Activated T-cell treated with anti-CD3 and anti-CD28 coated beads, Interleukin-2, amount 50 U/mL, for 24 hours (primary cell): ENCODE data around the gene LMF1.

Experiments
- DNase-seq: peaks from one replicate; pipeline ENCODE4 v3.0.0-alpha.2; 2020
- H3K27ac Mint-ChIP-seq: 2 replicates; pipeline ENCODE4 v1.8.0; 2020; ENCODE audit warnings: mild to moderate bottlenecking, mixed read lengths
- H3K27me3 Mint-ChIP-seq: 2 replicates; pipeline ENCODE4 v1.8.0; 2020; ENCODE audit warnings: mixed read lengths
- H3K36me3 Mint-ChIP-seq: 2 replicates; pipeline ENCODE4 v1.8.0; 2020; ENCODE audit warnings: low read depth, mixed read lengths
- H3K4me1 Mint-ChIP-seq: 2 replicates; pipeline ENCODE4 v1.8.0; 2020; ENCODE audit warnings: low read depth, mixed read lengths
- H3K4me3 Mint-ChIP-seq: 2 replicates; pipeline ENCODE4 v1.8.0; 2020; ENCODE audit warnings: mild to moderate bottlenecking, moderate library complexity, mixed read lengths
- H3K9me3 Mint-ChIP-seq: 2 replicates; pipeline ENCODE4 v1.8.0; 2020; ENCODE audit warnings: mixed read lengths

LMF1 gene

DNA sequence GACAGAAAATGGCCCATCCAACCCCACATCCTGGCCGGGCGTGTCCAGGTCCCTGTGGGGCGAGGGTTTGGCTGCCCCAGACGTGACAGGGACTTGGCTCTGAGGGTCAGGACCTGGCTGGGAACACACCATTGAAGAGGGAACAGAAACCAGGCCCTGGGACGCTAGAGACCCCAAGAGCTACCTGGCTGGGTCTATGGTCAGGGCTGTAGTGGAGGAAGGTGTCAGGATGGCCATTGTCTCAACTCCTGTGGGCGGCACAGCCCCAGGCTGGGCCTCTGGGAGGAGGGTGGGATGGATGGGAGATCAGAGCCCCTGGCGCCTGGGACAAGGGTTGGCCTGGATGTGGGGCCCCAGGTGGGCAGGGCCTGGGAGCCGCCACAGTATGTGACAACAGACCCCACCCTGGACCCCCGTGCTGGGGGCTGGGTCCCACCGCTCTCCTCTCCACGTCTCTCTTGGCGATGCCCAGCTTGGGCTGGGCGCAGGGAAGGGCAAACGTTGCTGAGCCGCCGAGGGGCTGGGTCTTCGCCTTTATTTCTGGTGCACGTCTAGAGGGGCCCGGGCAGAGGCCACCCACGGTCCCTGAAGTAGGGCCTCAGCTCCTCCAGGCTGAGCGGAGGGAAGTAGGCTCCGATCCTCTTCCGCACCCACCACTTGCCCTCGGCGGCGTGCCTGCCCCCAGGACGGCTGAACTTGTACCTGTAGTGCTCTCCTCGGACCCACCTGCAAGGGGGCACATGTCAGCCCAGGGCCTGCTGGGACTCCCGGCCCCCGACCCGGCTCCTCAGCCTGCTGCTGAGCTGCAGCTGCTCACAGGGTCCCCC, 116.6 kb downstream of the LMF1 start:
- no peak overlapping the region for H3K4me3 Mint-ChIP-seq
- H3K4me1 Mint-ChIP-seq: no peaks in the 10 kb centered on the region
- DNase-seq: no peak
- H3K9me3 Mint-ChIP-seq: peaks cover 6% of the 10 kb centered on the region
- peaks cover 3% of the 10 kb centered on the region for H3K36me3 Mint-ChIP-seq
- H3K27me3 Mint-ChIP-seq: no peaks in the 10 kb centered on the region
- H3K27ac Mint-ChIP-seq: no peak overlapping the region

DNA sequence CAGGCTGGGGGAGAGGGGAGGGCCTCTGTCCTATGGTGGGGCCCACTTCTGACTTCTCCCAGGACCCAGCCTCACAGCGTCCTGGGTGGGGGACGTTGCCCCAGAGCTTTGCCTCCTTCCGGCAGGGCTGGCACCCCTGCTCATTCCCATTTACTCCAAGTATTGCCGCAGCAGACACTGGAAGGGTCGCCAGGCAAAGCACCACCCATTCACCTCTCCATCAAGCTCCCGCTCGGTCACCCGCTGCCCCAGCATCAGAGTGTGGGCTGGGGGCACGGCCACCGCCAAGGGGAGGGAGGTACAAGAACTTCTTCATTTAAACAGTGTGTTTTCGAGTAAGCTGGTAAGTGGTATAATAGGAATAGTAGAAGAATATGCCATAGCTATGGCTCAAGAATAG, 117.5 kb downstream of the LMF1 start:
- no peak overlapping the region for H3K27ac Mint-ChIP-seq
- H3K36me3 Mint-ChIP-seq: peaks cover 3% of the 10 kb centered on the region
- no peak for DNase-seq
- no peak overlapping the region for H3K4me3 Mint-ChIP-seq
- H3K27me3 Mint-ChIP-seq: no peaks in the 10 kb centered on the region
- peaks cover 6% of the 10 kb centered on the region for H3K9me3 Mint-ChIP-seq
- no peaks in the 10 kb centered on the region for H3K4me1 Mint-ChIP-seq

DNA sequence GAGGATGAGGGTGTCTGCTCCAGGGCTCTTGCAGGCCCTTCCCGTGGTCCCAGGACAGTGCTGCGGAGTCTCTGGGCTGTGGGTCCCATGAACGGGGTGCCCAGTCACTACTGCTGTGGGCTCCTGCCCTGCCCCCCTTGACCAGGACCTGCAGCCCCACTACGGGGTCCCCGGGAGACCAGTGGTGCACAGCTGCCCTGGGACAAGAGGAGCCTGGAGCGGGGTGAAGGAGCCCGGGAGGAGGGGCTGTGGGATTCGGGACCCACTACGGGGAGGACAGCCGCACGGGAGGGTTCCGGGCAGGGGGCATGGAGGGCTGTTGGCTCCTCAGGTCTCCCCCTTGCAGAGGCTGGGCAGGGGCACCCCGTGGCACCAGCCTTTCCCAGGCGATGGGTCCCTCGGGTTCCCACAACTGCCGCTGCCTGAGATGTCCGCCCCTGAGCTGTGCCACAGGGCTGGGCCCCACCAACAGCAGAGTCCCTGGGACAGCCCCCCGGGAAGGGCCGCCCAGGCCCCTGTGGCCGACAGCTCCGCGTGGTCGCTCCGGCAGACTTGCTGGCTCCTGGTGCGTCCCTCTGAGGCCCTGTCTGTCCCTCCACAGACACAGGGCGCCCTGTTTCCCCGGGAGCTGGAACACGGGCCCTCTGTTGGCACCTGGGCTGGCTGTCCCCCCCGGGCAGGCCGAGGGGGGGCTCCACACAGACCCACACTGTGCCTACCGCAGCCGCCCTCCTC, 118.2 kb downstream of the LMF1 start:
- peaks cover 6% of the 10 kb centered on the region for H3K9me3 Mint-ChIP-seq
- peaks cover 3% of the 10 kb centered on the region for H3K36me3 Mint-ChIP-seq
- no peaks in the 10 kb centered on the region for H3K27me3 Mint-ChIP-seq
- H3K4me1 Mint-ChIP-seq: no peaks in the 10 kb centered on the region
- no peak overlapping the region for H3K4me3 Mint-ChIP-seq
- H3K27ac Mint-ChIP-seq: no peak overlapping the region
- DNase-seq: no peak

DNA sequence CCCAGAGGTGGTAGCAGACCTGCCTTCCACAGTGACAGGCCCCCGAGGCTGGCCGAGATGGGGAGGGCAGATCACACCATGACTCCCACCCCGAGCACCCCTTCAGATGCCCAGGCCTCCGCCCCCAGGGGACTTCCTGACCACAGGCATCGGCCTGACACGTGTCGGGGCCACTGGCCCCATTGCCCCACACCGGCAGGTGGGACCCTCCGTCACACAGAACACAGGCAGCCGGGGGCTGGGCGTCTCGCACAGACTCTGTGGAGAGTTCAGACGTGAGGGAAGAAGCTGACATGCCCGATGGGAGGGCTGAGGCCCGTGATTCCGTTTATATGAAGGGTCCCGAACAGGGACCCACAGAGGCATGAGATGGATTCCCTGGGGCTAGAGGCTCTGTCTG, 118.9 kb downstream of the LMF1 start:
- peaks cover under 1% of the 10 kb centered on the region for H3K36me3 Mint-ChIP-seq
- H3K27ac Mint-ChIP-seq: no peak overlapping the region
- DNase-seq: no peak
- no peaks in the 10 kb centered on the region for H3K27me3 Mint-ChIP-seq
- H3K4me1 Mint-ChIP-seq: no peaks in the 10 kb centered on the region
- no peak overlapping the region for H3K4me3 Mint-ChIP-seq
- peaks cover 6% of the 10 kb centered on the region for H3K9me3 Mint-ChIP-seq

DNA sequence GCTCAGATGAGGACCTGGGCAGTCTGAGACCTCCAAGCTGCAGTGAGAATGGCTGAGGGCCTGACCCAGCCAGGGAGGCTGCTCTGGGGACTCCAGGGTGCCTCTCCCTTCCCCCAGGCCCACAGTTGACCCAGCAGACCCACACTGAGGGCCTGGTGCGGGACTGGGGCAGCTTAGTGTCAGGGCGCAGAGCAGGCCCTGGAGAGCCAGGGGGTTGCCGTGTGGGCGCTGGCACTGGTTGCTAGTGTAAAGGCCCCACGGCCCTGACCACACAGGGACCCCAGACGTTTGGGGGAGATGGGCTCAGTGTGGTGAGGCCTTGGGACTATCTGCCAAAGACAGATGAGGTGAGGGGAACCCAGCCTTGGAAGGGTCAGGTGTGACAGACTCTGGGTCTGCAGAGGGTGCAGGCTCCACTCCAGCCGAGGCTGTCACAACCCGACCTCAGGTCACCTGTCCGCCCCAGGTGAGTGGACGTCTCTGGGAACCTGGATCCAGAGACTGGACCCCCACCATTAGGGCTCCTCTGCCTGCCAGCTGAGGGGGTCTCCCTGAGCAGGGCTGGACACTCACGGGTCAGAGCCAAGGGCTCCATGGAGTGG, 119.5 kb downstream of the LMF1 start:
- DNase-seq: no peak
- H3K4me3 Mint-ChIP-seq: no peak overlapping the region
- no peaks in the 10 kb centered on the region for H3K4me1 Mint-ChIP-seq
- H3K9me3 Mint-ChIP-seq: peaks cover 6% of the 10 kb centered on the region
- no peaks in the 10 kb centered on the region for H3K36me3 Mint-ChIP-seq
- no peaks in the 10 kb centered on the region for H3K27me3 Mint-ChIP-seq
- no peak overlapping the region for H3K27ac Mint-ChIP-seq

DNA sequence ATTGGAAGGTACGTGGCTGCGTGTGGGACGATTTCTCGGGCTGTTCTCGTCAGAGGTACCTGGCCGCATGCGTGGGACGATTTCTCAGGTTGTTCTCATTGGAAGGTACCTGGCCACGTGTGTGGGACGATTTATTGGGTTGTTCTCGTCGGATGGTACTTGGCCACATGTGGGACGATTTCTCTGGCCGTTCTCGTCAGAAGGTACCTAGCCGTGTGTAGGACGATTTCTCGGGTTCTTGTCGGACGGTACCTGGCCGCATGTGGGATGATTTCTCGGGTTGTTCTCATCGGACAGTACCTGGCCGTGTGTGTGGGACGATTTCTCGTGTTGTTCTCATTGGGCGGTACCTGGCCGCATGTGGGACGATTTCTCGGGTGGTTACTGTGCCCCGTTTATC, 120.1 kb downstream of the LMF1 start:
- Mint-ChIP-seq H3K4me1 (no peaks in the 10 kb centered on the region), H3K36me3 (no peaks in the 10 kb centered on the region), H3K9me3 (peaks cover 6% of the 10 kb centered on the region), H3K27me3 (no peaks in the 10 kb centered on the region), H3K27ac (no peak overlapping the region), H3K4me3 (no peak overlapping the region)
- no peak for DNase-seq

DNA sequence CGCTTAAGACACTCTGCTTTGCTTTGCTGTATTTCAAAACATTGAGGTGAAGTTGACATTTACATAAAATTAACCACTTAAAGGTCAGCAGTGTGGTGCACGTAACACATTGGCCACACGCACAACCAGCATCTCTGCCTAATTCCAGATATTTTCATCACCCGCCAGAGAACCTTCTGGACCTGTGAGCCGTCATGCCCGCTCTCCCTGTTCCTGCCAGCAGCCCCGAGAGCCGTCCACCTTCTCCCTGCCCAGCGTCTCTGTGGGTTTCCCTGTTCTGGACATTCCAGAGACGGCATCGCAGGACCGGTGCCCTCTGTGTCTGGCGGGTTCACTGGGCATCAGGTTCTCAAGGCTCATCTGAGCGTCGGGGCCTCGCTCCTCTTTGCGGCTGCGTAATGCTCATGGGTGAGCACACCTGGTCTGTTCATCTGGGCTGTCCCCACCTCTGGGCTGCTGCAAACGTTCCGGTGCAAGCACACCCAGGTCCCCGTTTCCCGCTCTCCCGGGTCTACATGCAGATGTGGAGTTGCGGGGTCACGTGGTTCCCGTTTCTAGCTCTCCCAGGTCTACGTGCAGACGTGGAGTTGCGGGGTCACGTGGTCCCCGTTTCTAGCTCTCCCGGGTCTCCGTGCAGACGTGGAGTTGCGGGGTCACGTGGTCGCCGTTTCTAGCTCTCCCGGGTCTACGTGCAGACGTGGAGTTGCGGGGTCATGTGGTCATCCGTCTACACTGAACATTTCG, 122.1 kb downstream of the LMF1 start:
- no peak for DNase-seq
- Mint-ChIP-seq H3K9me3 (peaks cover 6% of the 10 kb centered on the region), H3K27me3 (no peaks in the 10 kb centered on the region)

DNA sequence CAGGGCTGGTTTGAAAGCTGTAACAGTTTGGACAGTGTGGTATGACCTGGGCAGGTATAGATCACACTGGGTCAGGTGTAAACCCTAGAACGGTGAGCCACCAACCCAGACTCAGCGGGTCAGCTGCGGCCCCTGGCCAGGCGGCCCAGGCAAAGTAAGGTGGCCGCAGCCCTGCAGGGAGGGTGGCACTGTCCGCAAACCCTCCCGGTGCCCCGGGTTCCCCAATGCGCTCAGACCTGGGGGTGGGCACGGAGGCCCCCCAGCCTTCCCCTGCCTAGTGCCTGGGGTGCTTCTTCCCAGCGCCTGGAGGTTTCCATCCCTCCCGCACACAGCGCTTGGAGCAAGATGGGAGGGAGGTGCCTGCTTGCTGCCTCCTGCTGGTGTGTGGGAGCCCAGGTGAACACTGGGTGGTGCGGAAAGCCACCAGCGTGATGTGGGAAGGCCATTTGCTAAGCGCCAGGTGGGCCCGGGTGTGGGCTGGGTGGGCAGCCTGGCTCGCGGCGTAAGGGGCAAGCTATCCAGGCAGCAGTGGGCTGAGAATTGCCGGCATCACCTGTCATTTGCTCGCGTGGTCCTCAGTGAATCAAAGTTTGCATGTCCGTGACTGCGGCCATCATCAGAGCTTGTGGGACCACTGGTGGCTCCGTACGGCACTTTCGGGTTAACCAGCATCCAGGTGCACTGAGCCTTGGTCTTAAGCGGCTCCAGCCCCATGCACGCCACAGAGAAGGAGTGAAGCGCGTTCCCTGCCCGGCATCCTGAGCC, 122.9 kb downstream of the LMF1 start:
- no peak overlapping the region for H3K4me3 Mint-ChIP-seq
- H3K9me3 Mint-ChIP-seq: peaks cover 6% of the 10 kb centered on the region
- H3K36me3 Mint-ChIP-seq: no peaks in the 10 kb centered on the region
- no peak for DNase-seq
- H3K27ac Mint-ChIP-seq: no peak overlapping the region
- no peaks in the 10 kb centered on the region for H3K4me1 Mint-ChIP-seq
- H3K27me3 Mint-ChIP-seq: no peaks in the 10 kb centered on the region

More for the DNA sequence above, 122.1 kb downstream of the LMF1 start:
- Mint-ChIP-seq H3K4me3 (no peak overlapping the region), H3K4me1 (no peaks in the 10 kb centered on the region), H3K36me3 (no peaks in the 10 kb centered on the region), H3K27ac (no peak overlapping the region)

DNA sequence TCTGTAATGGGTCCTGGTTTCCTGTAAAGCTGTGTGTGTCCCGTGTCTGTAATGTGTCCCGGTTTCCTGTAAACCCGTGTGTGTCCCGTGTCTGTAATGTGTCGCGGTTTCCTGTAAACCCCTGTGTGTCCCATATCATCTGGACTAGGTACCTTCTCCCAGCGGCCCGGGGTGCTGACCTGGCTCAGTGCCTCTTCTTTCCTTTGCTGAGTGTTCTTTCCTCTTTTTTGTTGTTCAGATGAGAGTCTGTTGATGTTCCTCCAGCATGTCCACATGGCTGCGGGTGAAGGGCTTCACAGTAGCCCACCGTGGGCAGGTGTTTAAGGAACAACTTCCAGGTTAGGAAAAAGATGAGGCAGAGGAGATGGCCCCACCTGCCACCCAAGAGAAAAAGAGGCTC, 123.6 kb downstream of the LMF1 start:
- peaks cover 6% of the 10 kb centered on the region for H3K9me3 Mint-ChIP-seq
- H3K27me3 Mint-ChIP-seq: no peaks in the 10 kb centered on the region
- no peaks in the 10 kb centered on the region for H3K36me3 Mint-ChIP-seq
- H3K27ac Mint-ChIP-seq: no peak overlapping the region
- no peak overlapping the region for H3K4me3 Mint-ChIP-seq
- H3K4me1 Mint-ChIP-seq: no peaks in the 10 kb centered on the region
- DNase-seq: no peak

DNA sequence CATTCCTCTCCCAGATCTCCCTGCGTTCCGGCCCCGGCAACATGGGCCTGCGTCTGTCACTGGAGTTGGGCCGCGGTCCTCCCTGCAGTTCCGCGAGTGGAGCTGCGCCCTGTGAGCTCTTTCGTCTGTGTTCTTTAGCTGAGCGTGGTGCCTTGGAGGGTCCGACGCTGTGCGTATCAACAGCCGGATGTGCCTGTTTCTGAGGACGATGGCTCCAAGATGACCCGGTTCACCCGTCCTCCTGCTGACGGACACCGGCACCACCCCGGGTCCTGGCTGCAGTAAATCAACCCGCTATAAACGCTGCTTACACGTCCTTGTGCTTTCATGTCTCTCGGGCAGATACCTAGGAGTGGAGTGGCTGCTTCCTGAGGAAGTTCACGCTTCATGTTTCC, 125.4 kb downstream of the LMF1 start:
- no peak overlapping the region for H3K4me3 Mint-ChIP-seq
- DNase-seq: no peak
- H3K27me3 Mint-ChIP-seq: no peaks in the 10 kb centered on the region
- H3K36me3 Mint-ChIP-seq: no peaks in the 10 kb centered on the region
- no peaks in the 10 kb centered on the region for H3K4me1 Mint-ChIP-seq
- no peak overlapping the region for H3K27ac Mint-ChIP-seq
- peaks cover 1% of the 10 kb centered on the region for H3K9me3 Mint-ChIP-seq

DNA sequence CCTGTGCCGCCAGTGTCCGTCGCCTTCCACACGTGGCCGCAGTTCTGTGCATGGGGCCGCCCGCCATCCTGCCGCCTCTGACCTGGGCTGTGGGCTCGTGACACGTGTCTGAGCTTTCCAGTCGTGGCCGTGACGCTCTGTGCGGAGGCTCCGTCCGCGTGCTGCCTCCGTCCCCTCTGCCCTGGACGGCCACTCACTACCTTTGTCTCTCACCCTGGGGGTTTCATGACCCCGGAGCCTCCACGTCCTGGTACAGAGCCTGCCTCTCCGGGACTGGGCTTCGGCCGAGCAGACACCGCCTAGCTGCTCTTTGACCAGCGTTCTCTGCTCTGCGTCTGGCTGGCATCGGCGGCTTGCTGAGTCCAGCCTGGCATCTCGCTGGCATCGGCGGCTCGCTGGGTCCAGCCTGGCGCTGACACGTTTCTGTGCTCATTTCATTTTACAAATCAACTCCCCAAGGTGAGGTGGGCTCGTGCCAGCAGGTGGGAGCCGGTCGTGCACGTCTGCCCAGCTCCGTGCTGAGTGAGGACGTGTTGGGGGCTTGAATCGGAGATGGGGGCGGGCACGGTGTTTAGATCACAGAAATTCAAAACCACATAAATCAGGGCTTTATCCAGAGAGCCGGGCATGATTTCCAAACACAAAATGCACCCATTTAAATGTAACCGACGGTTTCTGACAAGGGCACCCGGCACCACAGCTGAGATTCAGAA, 126.0 kb downstream of the LMF1 start:
- no peaks in the 10 kb centered on the region for H3K9me3 Mint-ChIP-seq
- DNase-seq: no peak
- no peaks in the 10 kb centered on the region for H3K27me3 Mint-ChIP-seq
- no peaks in the 10 kb centered on the region for H3K4me1 Mint-ChIP-seq
- H3K36me3 Mint-ChIP-seq: no peaks in the 10 kb centered on the region
- H3K27ac Mint-ChIP-seq: no peak overlapping the region
- no peak overlapping the region for H3K4me3 Mint-ChIP-seq

DNA sequence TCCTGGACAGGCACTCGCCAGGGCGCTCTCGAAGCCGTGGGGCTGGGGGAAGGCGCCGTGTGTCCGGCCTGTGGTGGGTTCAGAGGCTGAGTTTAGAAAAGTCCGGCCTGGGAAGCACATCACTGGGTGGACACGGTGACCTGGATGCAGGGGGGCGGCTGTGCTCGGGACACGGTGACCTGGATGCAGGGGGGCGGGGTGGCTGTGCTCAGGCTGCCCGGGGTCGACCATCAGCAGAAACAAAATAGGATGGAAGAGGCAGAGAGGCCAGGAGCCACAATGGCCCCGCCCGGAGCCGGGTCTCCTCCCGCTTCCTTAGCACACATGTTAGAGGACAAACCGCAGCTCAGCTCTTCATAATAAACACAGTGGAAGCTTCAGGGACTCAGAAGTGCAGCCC, 127.0 kb downstream of the LMF1 start:
- no peaks in the 10 kb centered on the region for H3K9me3 Mint-ChIP-seq
- DNase-seq: no peak
- H3K27ac Mint-ChIP-seq: no peak overlapping the region
- no peak overlapping the region for H3K4me3 Mint-ChIP-seq
- H3K4me1 Mint-ChIP-seq: no peaks in the 10 kb centered on the region
- no peaks in the 10 kb centered on the region for H3K36me3 Mint-ChIP-seq
- H3K27me3 Mint-ChIP-seq: no peaks in the 10 kb centered on the region

DNA sequence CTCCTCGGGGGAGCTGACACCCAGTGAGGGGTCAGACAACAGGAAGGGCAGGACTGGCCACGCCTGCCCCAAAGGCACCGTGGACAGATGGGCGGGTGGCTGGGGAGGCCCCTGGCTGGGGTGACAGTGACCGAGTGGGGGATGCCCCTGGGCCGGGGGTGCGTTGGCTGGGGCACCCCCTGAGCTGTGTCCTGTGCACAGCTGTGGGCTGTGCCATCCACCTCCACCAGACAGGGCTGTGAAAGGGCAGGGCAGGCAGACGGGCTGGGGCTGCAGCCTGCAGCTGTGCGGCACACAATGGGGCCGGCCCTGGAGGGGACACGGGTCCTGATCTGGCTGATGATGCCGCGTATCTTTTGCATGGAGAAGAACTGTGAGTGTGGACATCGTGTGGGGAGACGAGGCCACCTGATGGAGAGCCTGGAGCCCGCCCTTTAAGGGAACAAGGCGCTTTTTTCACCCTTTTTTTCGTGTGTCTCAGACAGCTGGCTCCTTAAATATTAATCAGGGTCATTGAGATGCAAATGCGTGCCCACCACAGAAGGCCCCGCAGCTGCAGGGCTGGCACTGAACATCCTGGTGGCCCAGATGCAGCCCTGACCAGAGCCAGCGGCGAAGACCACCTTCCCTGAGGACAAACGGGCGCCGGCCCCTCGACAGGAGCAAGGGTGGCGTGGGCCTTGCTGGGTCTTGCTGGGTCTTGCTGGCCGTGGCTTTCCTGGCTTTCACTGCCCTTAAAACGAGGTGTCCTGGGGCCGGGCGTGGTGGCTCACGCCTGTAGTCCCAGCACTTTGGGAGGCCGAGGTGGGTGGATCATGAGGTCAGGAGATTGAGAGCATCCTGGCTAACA, 127.8 kb downstream of the LMF1 start:
- Mint-ChIP-seq H3K4me1 (no peaks in the 10 kb centered on the region), H3K27ac (no peak overlapping the region), H3K36me3 (no peaks in the 10 kb centered on the region), H3K4me3 (no peak overlapping the region), H3K27me3 (no peaks in the 10 kb centered on the region), H3K9me3 (no peaks in the 10 kb centered on the region)
- DNase-seq: no peak
